ENCODE results near the gene CNTNAP1.

DNA sequence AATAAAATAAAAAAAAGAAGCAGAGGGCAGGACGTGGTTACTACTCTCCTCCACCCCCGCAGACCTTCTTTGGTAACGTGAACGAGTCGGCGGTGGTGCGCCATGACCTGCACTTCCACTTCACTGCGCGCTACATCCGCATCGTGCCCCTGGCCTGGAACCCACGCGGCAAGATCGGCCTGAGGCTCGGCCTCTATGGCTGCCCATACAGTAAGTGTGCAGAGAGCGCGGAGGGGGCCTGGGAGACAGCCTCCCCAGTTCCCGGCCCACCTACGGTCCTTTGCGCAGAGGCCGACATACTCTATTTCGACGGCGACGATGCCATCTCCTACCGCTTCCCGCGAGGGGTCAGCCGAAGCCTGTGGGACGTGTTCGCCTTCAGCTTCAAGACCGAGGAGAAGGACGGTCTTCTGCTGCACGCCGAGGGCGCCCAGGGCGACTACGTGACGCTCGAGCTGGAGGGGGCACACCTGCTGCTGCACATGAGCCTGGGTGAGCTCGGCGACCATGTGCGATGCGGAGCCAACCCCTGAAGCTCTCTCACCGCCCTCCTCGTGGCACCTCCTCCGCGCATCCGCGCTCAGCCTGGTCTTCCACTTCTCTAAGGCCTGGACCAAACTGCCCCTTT lies 2.7 kb downstream of the CNTNAP1 start:
- TF ChIP-seq EZH2 (IDR thresholded peaks at IDR 0.05) (no peak), POLR2AphosphoS5 (IDR thresholded peaks at IDR 0.05; ENCODE audit: borderline replicate concordance, low read depth, low read length) (no peak)
